Measurements from ENCODE around the gene EVC.

DNA sequence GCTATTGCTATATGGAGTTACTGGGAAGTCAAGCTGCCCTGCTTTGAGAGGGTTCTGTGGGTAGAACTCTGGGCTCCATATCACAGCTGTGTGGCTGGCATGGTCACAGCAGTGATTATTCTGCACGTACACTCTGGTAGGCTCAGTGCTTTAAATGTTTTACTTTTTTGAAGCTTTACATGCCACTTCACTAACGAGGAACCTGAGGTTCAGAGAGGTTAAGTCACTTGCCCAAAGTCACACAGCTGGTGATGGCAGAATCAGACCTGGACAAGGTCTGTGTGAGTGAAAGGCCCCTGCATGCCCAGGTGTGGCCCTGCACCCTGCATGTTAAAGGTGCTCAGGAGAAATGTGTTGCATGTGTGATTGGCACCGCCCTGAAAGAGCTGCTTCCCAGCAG, 24.5 kb downstream of the EVC start:
- TF ChIP-seq, protein P1, sequence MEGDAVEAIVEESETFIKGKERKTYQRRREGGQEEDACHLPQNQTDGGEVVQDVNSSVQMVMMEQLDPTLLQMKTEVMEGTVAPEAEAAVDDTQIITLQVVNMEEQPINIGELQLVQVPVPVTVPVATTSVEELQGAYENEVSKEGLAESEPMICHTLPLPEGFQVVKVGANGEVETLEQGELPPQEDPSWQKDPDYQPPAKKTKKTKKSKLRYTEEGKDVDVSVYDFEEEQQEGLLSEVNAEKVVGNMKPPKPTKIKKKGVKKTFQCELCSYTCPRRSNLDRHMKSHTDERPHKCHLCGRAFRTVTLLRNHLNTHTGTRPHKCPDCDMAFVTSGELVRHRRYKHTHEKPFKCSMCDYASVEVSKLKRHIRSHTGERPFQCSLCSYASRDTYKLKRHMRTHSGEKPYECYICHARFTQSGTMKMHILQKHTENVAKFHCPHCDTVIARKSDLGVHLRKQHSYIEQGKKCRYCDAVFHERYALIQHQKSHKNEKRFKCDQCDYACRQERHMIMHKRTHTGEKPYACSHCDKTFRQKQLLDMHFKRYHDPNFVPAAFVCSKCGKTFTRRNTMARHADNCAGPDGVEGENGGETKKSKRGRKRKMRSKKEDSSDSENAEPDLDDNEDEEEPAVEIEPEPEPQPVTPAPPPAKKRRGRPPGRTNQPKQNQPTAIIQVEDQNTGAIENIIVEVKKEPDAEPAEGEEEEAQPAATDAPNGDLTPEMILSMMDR (IDR thresholded peaks at IDR 0.05; ENCODE audit: low read depth, low read length): no peak
- TF ChIP-seq EZH2phosphoT487 (IDR thresholded peaks at IDR 0.05; ENCODE audit: low read depth): no peak

All from OCI-LY3 (cell line).